Loucy (cell line): ENCODE results near the gene NAA38.
A peak's percentile ranks its signal among the peaks of the same experiment; 100 is the strongest.

Source experiments
- H2AFZ ChIP-seq: fragments of 200-600 bp; sonication (generic); 2 replicates; pipeline ENCODE4 v1.6.0; 2016; ENCODE audit warnings: antibody characterized with exemption, mild to moderate bottlenecking, low read length, moderate library complexity
- H3F3A ChIP-seq: fragments of 200-600 bp; 2 replicates; pipeline ENCODE4 v1.6.0; 2016; ENCODE audit warnings: antibody characterized with exemption, low read depth, mild to moderate bottlenecking
- H3K27me3 ChIP-seq: fragments of 200-600 bp; sonication (generic); 2 replicates; pipeline ENCODE4 v1.6.1; 2014; ENCODE audit warnings: low read length, mild to moderate bottlenecking; ENCODE audit not compliant: insufficient read depth, poor library complexity, severe bottlenecking
- H3K36me3 ChIP-seq: fragments of 200-600 bp; sonication (generic); 2 replicates; pipeline ENCODE4 v1.6.1; 2016; ENCODE audit warnings: low read length; ENCODE audit not compliant: insufficient read depth
- H3K4me1 ChIP-seq: fragments of 200-600 bp; sonication (generic); 2 replicates; pipeline ENCODE4 v1.5.1; 2014; ENCODE audit warnings: low read length, mild to moderate bottlenecking; ENCODE audit not compliant: insufficient read depth, poor library complexity, severe bottlenecking
- H3K4me2 ChIP-seq: fragments of 200-600 bp; sonication (generic); 2 replicates; pipeline ENCODE4 v1.6.0; 2014; ENCODE audit warnings: antibody characterized with exemption, low read length, low read depth, mild to moderate bottlenecking; ENCODE audit not compliant: poor library complexity, severe bottlenecking
- H3K4me3 ChIP-seq: fragments of 200-600 bp; sonication (generic); 2 replicates; pipeline ENCODE4 v1.5.1; 2014; ENCODE audit warnings: low read length, mild to moderate bottlenecking, mixed read lengths; ENCODE audit not compliant: poor library complexity, severe bottlenecking
- H3K79me2 ChIP-seq: fragments of 200-600 bp; sonication (generic); 2 replicates; pipeline ENCODE4 v1.6.1; 2014; ENCODE audit warnings: low read length; ENCODE audit not compliant: insufficient read depth
- H3K9ac ChIP-seq: fragments of 200-600 bp; sonication (generic); 2 replicates; pipeline ENCODE4 v1.6.0; 2014; ENCODE audit warnings: mild to moderate bottlenecking, low read depth, low read length, moderate library complexity; ENCODE audit not compliant: poor library complexity, severe bottlenecking
- H3K9me2 ChIP-seq: fragments of 200-600 bp; sonication (generic); replicated peaks from 2 replicates; pipeline ENCODE4 v1.6.1; 2016; ENCODE audit warnings: low read depth, low read length, mixed read lengths
- H3K9me3 ChIP-seq: fragments of 200-600 bp; sonication (generic); 2 replicates; pipeline ENCODE4 v1.6.1; 2014; ENCODE audit warnings: mild to moderate bottlenecking, antibody characterized with exemption, low read length, low read depth; ENCODE audit not compliant: insufficient read depth
- H4K20me1 ChIP-seq: fragments of 200-600 bp; sonication (generic); 2 replicates; pipeline ENCODE4 v1.6.0; 2014; ENCODE audit warnings: antibody characterized with exemption, low read length, mild to moderate bottlenecking; ENCODE audit not compliant: insufficient read depth, poor library complexity, severe bottlenecking
- EZH2phosphoT487 ChIP-seq: fragments of 200-600 bp; IDR thresholded peaks from 2 replicates; pipeline ENCODE4 v1.6.1; 2018; ENCODE audit warnings: antibody characterized with exemption, mild to moderate bottlenecking, moderate library complexity, borderline replicate concordance
- TF ChIP-seq, protein P1 (sequence below): fragments of 200-600 bp; sonication (generic); conservative IDR thresholded peaks from 2 replicates; pipeline ENCODE4 v1.5.1; 2014; ENCODE audit warnings: mild to moderate bottlenecking, antibody characterized with exemption, low read length

Gene NAA38

DNA sequence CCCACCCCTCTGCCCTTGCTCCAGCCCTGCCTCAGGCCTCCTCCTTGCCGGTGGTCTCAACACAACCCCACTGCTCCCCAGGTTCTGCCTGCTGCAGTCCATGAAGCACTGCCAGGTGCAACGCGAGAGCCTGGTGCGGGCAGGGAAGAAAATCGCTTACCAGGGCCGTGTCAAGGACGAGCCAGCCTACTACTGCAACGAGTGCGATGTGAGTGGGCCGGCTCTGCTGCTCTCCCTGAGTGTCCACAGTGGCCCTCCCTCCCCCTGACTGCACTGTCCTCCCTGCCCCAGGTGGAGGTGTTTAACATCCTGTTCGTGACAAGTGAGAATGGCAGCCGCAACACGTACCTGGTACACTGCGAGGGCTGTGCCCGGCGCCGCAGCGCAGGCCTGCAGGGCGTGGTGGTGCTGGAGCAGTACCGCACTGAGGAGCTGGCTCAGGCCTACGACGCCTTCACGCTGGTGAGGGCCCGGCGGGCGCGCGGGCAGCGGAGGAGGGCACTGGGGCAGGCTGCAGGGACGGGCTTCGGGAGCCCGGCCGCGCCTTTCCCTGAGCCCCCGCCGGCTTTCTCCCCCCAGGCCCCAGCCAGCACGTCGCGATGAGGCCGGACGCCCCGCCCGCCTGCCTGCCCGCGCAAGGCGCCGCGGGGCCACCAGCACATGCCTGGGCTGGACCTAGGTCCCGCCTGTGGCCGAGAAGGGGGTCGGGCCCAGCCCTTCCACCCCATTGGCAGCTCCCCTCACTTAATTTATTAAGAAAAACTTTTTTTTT lies 4.3 kb downstream of the NAA38 start:
- H3K4me2 ChIP-seq, result no peak overlapping the region
- no peaks in the 10 kb centered on the region for H3F3A ChIP-seq
- H3K79me2 ChIP-seq, result 0 out of 2 replicates have a peak, but pooled peaks cover 1% of the 10 kb centered on the region
- H4K20me1 ChIP-seq, result peaks cover 18% of the 10 kb centered on the region
- no peaks in the 10 kb centered on the region for H3K9me2 ChIP-seq
- peaks cover 47% of the 10 kb centered on the region; the same call in 1 of the 2 replicates for H3K36me3 ChIP-seq
- no peaks in the 10 kb centered on the region for H3K9me3 ChIP-seq
- no peak for TF ChIP-seq EZH2phosphoT487
- TF ChIP-seq, protein P1, sequence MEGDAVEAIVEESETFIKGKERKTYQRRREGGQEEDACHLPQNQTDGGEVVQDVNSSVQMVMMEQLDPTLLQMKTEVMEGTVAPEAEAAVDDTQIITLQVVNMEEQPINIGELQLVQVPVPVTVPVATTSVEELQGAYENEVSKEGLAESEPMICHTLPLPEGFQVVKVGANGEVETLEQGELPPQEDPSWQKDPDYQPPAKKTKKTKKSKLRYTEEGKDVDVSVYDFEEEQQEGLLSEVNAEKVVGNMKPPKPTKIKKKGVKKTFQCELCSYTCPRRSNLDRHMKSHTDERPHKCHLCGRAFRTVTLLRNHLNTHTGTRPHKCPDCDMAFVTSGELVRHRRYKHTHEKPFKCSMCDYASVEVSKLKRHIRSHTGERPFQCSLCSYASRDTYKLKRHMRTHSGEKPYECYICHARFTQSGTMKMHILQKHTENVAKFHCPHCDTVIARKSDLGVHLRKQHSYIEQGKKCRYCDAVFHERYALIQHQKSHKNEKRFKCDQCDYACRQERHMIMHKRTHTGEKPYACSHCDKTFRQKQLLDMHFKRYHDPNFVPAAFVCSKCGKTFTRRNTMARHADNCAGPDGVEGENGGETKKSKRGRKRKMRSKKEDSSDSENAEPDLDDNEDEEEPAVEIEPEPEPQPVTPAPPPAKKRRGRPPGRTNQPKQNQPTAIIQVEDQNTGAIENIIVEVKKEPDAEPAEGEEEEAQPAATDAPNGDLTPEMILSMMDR, result no peak
- H3K4me3 ChIP-seq, result no peak overlapping the region
- no peak overlapping the region for H3K9ac ChIP-seq
- H2AFZ ChIP-seq, result no peak overlapping the region
- H3K4me1 ChIP-seq, result peaks cover 15% of the 10 kb centered on the region
- H3K27me3 ChIP-seq, result no peaks in the 10 kb centered on the region

DNA sequence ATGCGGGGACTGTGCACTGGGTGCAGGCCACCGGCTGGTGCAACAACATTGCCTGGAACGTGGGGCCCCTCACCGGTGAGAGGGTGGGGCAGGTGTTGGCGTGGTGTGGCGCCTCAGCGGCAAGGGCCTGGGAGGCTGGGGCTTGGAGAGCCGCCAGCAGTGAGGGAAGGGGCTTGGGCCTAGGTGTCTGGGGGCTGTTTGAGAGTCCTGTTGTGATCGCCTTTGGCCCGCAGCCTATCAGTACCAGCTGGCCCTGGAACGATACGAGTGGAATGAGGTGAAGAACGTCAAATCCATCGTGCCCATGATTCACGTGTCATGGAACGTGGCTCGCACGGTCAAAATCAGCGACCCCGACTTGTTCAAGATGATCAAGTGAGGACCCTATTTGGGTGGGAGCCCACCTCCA lies 5.1 kb downstream of the NAA38 start:
- Histone ChIP-seq H3K9ac (no peak overlapping the region), H3K4me3 (no peak overlapping the region), H3K4me2 (no peak overlapping the region), H3K36me3 (peaks cover 53% of the 10 kb centered on the region; the same call in 1 of the 2 replicates), H3F3A (no peaks in the 10 kb centered on the region), H4K20me1 (peaks cover 21% of the 10 kb centered on the region), H3K27me3 (no peaks in the 10 kb centered on the region), H3K79me2 (no peaks in the 10 kb centered on the region), H3K9me2 (no peaks in the 10 kb centered on the region), H3K4me1 (peaks cover 9% of the 10 kb centered on the region), H3K9me3 (no peaks in the 10 kb centered on the region), H2AFZ (no peak overlapping the region)
- TF ChIP-seq, protein P1, result no peak
- TF ChIP-seq EZH2phosphoT487, result no peak

DNA sequence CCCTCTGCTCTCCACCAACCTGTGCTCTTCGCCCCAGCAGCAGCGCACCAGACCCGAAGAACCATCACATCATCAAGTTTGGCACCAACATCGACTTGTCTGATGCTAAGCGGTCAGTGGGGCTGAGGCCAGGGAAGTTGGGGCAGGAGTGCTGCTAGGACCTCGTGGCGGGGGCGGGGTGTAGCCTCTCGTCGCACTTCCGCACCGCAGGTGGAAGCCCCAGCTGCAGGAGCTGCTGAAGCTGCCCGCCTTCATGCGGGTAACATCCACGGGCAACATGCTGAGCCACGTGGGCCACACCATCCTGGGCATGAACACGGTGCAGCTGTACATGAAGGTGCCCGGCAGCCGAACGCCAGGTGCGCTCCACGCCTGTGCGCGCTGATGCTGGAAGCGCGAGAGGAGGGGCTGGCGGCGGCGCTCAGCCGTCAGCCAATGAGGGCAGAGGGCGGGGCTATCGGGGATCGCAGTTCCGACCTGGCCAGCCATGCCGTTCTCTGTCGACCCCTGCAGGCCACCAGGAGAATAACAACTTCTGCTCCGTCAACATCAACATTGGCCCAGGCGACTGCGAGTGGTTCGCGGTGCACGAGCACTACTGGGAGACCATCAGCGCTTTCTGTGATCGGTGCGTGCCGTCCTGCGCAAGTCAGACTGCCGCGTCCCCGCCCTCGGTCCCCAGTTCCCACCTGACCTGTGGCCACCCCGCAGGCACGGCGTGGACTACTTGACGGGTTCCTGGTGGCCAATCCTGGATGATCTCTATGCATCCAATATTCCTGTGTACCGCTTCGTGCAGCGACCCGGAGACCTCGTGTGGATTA lies 5.7 kb downstream of the NAA38 start:
- Histone ChIP-seq H3K36me3 (peaks cover 58% of the 10 kb centered on the region; the same call in 1 of the 2 replicates), H3K4me2 (no peak overlapping the region), H3K4me1 (peaks cover 6% of the 10 kb centered on the region), H3K27me3 (no peaks in the 10 kb centered on the region), H3K9ac (no peak overlapping the region), H2AFZ (no peak overlapping the region), H4K20me1 (peaks cover 21% of the 10 kb centered on the region), H3K9me2 (no peaks in the 10 kb centered on the region), H3F3A (no peaks in the 10 kb centered on the region), H3K4me3 (no peak overlapping the region), H3K79me2 (no peaks in the 10 kb centered on the region), H3K9me3 (no peaks in the 10 kb centered on the region)
- TF ChIP-seq, protein P1, result peak; percentile 79
- TF ChIP-seq EZH2phosphoT487, result no peak
